RCC 7860 (cell line): ENCODE measurements around the gene PYDC1.
"Not testable (repeated sequence)": the region's sequence is repeated elsewhere in the genome, so short reads cannot be mapped to it uniquely, and the experiment has no call there.

ENCODE experiments used
- DNase-seq: peaks from one replicate; pipeline ENCODE4 v3.0.0-alpha.2; 2015; ENCODE audit warnings: low spot score
- FAIRE-seq: peaks from 2 replicates; lab custom pipeline; 2012; peaks lifted over from hg19 to GRCh38; lab: Jason Lieb, UNC

PYDC1 gene

GRCh38 chr16:31216422-31217135, at the start of gene PYDC1:
Gene PYDC1, minus strand, starts transcription at chr16:31217135. Its CDS starts 107 bp downstream, at chr16:31217028.
- no peak for FAIRE-seq
- no peak for DNase-seq

DNA sequence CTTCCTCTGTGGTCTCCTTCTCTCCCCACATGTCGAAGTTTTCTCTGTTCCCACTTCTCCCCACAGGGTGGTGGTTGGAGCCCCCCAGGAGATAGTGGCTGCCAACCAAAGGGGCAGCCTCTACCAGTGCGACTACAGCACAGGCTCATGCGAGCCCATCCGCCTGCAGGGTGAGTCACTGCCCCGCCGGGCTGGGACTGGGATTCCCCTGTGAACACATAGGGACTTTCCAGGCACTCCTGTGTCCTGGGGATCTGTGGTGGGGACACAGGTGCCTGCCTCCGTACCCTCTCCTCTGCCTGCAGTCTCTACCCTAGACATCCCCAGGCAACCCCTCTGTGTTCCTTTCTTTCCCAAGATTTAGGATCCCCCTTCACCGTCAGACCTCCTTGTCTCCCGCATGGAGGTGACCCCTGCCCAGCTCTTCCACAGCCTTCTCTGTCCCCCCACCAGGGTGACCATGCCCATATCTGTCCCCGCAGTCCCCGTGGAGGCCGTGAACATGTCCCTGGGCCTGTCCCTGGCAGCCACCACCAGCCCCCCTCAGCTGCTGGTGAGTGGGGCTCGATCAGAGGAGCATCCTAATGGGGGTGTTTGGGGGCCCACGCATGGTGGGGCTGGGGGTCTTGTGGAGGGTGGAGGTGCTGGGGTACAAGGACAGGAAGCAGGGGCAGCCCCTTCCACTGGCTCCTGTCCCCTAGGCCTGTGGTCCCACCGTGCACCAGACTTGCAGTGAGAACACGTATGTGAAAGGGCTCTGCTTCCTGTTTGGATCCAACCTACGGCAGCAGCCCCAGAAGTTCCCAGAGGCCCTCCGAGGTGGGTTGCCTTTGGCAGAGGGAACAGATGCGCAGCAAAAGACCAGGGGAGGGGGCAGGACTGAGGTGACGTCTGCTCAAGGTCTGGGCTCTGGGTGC, 48.7 kb upstream of the PYDC1 start:
- DNase-seq: peak; percentile 84
- FAIRE-seq: peak; percentile 75

- FAIRE-seq: no peak
- DNase-seq: no peak
Measured at GRCh38 chr16:31262084-31262483, 45.1 kb upstream of the PYDC1 start.

DNA sequence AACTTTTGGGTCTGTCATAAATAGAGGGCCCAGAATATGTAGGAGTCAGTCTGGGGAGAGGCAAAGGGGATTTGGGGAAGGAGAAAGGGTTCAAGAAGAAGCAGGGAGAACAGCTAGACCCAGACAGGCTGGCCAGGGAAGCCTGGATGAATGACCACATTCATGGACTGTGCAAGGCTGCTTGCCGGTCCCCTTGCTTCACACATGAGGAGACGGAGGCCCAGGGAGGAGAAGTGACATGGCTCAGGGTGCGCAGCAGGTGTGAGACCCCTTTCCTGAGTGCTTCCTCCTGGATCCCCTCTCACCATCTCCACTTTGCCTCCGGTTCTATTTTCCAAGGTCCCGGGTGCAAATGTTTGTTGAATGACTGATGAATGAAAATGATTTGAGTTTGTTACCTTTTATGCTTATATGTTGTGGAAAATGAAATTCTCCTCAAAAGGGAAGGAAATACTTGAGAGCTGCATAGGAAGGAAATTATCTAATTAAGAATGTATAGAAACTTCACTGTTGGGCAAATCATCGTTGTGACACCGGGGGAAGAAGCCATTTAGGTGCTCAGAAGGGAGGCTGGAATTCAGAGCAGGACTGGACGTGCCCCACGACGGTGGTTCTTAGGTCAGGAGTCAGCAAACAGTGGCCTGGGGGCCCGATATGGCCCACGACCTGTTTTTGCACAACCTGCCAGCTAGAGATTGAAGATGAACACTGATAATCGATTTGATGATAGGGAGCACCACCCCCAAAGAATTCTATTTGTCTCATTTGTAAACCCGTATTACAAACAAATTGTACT, 43.4 kb upstream of the PYDC1 start:
- FAIRE-seq (no peak), DNase-seq (no peak)

- FAIRE-seq (no peak), DNase-seq (no peak)
Measured at GRCh38 chr16:31258366-31258765, 41.4 kb upstream of the PYDC1 start.

DNA sequence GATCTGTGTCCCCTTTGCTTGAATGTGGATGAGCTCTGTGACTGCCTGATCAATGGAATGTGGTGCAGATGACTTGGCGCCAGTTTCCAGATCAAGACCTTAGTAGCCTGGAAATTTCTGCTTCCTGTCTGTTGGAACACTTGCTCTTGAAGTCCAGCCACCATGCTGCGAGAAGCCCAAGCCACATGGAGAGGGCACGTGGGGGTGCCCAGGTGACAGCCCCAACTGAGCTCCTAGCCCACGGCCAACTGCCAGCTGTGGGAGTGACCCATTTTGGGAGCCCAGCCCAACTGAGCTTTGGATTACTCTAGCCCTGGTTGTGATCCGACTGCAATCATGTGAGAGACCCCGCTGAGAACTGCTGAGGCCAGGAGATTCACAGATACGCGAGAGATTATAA, 39.5 kb upstream of the PYDC1 start:
- no peak for FAIRE-seq

DNA sequence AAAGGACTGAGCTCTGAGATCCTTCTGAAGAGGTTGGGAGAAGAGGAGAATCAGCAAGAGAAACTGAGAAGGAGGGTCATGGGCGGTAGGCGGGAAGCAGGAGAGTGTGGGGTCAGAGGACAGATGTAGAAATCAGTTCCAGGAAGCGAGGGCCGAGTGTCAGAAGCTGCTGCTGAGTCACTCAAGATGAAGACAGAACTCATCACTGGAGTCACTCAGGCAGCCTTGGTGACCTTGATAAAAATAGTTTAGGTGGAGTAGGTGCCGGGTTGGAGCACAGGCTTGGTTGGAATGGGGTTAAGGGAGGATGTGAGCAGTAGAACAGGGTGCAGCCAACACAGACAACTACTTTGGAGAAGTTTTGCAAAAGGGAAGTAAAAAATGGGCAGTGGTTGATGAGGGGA, 36.7 kb upstream of the PYDC1 start:
- DNase-seq (no peak), FAIRE-seq (no peak)

More for the DNA sequence above, 39.5 kb upstream of the PYDC1 start:
- DNase-seq: no peak

DNA sequence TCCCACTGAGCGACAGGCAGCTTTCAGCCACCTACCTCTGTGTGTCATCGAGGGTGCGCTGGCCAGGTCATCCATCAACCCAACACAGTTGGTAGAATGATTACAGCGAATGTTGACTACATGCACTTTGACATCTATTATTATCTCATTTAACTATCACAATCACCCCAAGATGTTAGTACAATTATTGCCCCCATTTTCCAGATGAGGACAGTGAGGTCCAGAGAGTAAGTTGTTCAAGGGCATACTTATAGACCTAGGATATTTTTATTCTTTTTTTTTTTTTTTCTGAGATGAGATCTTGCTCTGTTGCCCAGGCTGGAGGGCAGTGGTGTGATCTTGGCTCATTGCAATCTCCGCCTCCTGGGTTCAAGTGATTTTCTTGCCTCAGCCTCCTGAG, 34.5 kb upstream of the PYDC1 start:
- FAIRE-seq: no peak
- no peak for DNase-seq

DNA sequence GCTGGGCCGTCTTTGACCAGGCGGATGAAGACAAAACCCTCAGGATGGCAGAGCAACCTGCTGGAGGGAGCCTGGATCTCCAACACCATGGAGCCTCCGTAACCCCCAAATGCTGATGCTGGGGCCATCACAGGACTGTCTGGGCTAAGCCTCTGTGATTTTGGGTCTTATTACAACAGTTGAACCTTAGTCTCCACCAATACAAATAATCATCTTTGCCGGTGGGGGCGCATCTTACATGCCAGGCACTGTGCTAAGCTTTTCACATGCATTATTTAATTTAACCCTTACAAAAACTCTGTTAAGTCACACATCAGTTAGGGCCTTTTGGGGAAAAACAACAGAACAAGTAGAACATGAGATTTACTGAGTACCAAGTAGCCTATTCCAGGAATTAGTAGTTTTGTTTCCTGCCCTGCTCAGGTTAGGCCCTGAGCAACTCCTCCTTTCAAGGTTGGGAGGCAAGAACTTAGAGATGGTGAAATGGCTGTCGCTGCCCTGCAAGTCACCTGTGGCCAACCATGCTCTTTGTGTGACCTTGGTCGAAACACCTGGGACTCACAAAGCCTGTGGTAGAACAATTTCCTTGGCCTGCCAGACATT, 33.9 kb upstream of the PYDC1 start:
- FAIRE-seq: no peak
- no peak for DNase-seq

GRCh38 chr16:31248344-31248743, 31.4 kb upstream of the PYDC1 start:
- FAIRE-seq (no peak), DNase-seq (no peak)

DNA sequence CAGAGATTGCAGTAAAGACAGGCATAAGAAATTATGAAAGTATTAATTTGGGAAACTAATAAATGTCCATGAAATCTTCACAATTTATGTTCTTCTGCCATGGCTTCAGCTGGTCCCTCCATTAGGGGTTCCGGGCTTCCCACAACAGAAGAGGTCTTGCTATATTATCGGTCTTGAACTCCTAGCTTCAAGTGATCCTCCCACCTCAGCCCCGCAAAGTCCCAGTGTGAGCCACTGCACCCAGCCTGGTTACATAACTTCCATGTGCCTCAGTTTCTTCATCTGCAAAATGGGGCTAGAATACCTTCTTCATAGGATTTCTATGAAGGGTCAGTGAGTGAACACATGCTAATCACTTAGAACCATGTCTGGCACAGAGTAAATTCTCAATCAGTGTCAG, 29.4 kb upstream of the PYDC1 start:
- FAIRE-seq (no peak), DNase-seq (no peak)

DNA sequence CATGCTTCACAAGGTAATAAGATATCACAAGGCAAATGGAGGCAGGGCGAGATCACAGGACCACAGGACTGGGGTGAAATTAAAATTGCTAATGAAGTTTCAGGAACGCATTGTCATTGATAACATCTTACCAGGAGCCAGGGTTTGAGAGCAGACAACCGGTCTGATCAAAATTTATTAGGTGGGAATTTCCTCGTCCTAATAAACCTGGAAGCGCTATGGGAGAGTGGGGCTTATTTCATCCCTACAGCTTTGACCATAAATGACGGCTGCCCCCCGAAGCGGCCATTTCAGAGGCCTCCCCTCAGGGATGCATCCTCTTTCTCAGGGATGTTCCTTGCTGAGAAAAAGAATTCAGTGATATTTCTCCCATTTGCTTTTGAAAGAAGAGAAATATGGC, 28.7 kb upstream of the PYDC1 start:
- FAIRE-seq, DNase-seq: not testable (repeated sequence)

- DNase-seq (no peak), FAIRE-seq (no peak)
Measured at GRCh38 chr16:31243734-31244670, 27.1 kb upstream of the PYDC1 start.

GRCh38 chr16:31242206-31242605, 25.3 kb upstream of the PYDC1 start:
- no peak for DNase-seq
- no peak for FAIRE-seq

DNA sequence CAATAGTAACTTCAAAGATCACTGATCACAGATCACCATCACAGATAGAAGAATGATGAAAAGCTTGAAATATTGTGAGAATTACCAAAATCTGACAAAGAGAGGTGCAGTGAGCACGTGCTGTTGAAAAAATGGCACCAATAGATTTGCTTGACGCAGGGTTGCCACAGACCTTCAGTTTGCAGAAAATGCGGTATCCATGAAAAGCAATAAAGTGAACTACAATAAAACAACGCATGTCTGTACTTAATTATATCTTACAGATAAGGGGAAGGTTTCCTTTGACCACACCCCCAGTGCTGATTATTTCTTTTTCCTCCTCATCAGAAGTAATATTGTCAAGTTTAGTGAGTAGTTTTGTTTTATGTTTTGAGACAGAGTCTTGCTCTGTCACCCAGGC, 21.1 kb upstream of the PYDC1 start:
- no peak for FAIRE-seq
- no peak for DNase-seq

GRCh38 chr16:31229501-31229900, 12.6 kb upstream of the PYDC1 start:
- DNase-seq (no peak), FAIRE-seq (no peak)

DNA sequence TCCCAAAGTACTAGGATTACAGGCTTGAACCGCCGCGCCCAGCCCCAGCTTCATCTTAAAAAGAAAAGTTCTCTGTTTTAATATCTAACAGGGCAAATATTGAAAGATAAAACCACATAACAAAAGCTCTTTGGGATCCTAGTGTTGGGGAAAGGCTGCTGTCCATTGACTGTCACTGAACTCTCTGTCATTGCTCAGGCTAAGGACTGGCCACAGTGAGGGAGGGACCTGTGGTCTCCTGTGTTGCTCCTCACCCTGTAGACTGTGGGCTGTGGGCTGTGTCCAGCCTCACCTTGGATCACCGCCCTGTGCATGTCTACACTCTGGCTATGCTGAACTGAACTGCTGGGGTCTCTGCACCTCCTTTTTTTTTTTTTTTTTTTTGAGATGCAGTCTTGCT, 11.3 kb upstream of the PYDC1 start:
- FAIRE-seq (no peak), DNase-seq (no peak)

DNA sequence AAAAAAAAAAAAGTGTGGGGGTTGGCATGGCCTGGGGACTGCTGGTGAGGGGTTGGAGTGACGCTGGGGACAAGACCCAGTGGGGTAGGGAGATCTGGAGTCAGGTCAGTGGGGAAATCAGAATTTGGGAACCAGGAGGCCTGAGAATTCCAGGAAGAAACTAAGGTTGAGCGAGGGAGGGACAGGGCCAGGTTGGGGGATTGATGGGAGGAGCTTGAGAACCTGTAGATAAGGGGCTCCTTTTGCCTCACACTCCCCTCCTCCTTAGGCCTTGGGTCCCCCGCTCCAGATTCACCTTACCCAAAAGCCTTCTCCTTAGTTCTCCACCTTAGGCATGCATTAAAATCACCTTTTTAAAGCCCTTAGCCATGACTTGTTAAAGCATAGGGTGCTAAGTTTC, 8.3 kb upstream of the PYDC1 start:
- FAIRE-seq (no peak), DNase-seq (no peak)

- no peak for DNase-seq
- no peak for FAIRE-seq
Measured at GRCh38 chr16:31224092-31224955, 7.4 kb upstream of the PYDC1 start.
